Umbilical cord (tissue), 2 donors: Measurements from ENCODE around the gene ZCCHC18. TPM values are rescaled to one million over a fixed set of nuclear protein-coding genes. Genes with fewer than 3 reads are reported as not detected.
"Not testable (repeated sequence)": the region's sequence is repeated elsewhere in the genome, so short reads cannot be mapped to it uniquely, and the experiment has no call there.

Experiments used
- DNase-seq: peaks from one replicate; pipeline ENCODE4 v3.0.0-alpha.2; 2015; ENCODE audit warnings: low spot score
- total RNA-seq: library from RNA; depleted of rRNA; stranded (reverse); fragments of >200 nt; gene quantifications from one replicate; pipeline ENCODE4 v1.2.3, GENCODE V29; 2014; ENCODE audit warnings: low replicate concordance; ENCODE audit not compliant: insufficient read depth

The ZCCHC18 gene
- 1.7 TPM for total RNA-seq

- peak; percentile 50 for DNase-seq
Measured at GRCh38 chrX:104112326-104112951, at the start of gene ZCCHC18. TSS of gene ZCCHC18 (plus strand) at chrX:104112523. CDS start at chrX:104114112, 1,589 bp downstream.

GRCh38 chrX:104062636-104063035 lies 49.7 kb upstream of the ZCCHC18 start:
- not testable (repeated sequence) for DNase-seq

GRCh38 chrX:104075778-104076445 lies 36.4 kb upstream of the ZCCHC18 start, which contains the start of gene TMSB15C:
TSS of gene TMSB15C (minus strand) at chrX:104076236.
- DNase-seq = not testable (repeated sequence)

GRCh38 chrX:104077854-104078253 lies 34.5 kb upstream of the ZCCHC18 start:
- not testable (repeated sequence) for DNase-seq

GRCh38 chrX:104084063-104084462 lies 28.3 kb upstream of the ZCCHC18 start:
- DNase-seq = no peak

GRCh38 chrX:104084534-104085277 lies 27.6 kb upstream of the ZCCHC18 start:
- no peak for DNase-seq

- DNase-seq = no peak
Measured at GRCh38 chrX:104085477-104085876, 26.8 kb upstream of the ZCCHC18 start.

- no peak for DNase-seq
Measured at GRCh38 chrX:104085919-104086318, 26.4 kb upstream of the ZCCHC18 start.

- peak; percentile 49 for DNase-seq
Measured at GRCh38 chrX:104098151-104098808, 14.0 kb upstream of the ZCCHC18 start.

GRCh38 chrX:104098919-104099318 lies 13.4 kb upstream of the ZCCHC18 start:
- no peak for DNase-seq

GRCh38 chrX:104104676-104105075 lies 7.6 kb upstream of the ZCCHC18 start:
- no peak for DNase-seq

- DNase-seq = no peak
Measured at GRCh38 chrX:104105330-104106262, 6.7 kb upstream of the ZCCHC18 start.

- DNase-seq = no peak
Measured at GRCh38 chrX:104108955-104109354, 3.4 kb upstream of the ZCCHC18 start.

GRCh38 chrX:104110491-104111240 lies 1.7 kb upstream of the ZCCHC18 start:
- not testable (repeated sequence) for DNase-seq

- peak; percentile 52 for DNase-seq
Measured at GRCh38 chrX:104113222-104113965, 1.1 kb downstream of the ZCCHC18 start.

- DNase-seq = no peak
Measured at GRCh38 chrX:104117759-104118158, 5.4 kb downstream of the ZCCHC18 start.

GRCh38 chrX:104118765-104119164 lies 6.4 kb downstream of the ZCCHC18 start:
- no peak for DNase-seq

GRCh38 chrX:104122829-104123228 lies 10.5 kb downstream of the ZCCHC18 start:
- DNase-seq = no peak

GRCh38 chrX:104126856-104127255 lies 14.5 kb downstream of the ZCCHC18 start:
- no peak for DNase-seq
